NCI-H2196 treated with DMSO at 0.1 percent for 48 hours (cell line): Measurements from ENCODE around the gene EIF1.
"Not testable (repeated sequence)": the region's sequence is repeated elsewhere in the genome, so short reads cannot be mapped to it uniquely, and the experiment has no call there.

ENCODE experiments used
- DNase-seq: peaks from one replicate; lab custom pipeline; 2025; ENCODE audit not compliant: unreplicated experiment; lab: John Stamatoyannopoulos, UW

Gene EIF1

DNA sequence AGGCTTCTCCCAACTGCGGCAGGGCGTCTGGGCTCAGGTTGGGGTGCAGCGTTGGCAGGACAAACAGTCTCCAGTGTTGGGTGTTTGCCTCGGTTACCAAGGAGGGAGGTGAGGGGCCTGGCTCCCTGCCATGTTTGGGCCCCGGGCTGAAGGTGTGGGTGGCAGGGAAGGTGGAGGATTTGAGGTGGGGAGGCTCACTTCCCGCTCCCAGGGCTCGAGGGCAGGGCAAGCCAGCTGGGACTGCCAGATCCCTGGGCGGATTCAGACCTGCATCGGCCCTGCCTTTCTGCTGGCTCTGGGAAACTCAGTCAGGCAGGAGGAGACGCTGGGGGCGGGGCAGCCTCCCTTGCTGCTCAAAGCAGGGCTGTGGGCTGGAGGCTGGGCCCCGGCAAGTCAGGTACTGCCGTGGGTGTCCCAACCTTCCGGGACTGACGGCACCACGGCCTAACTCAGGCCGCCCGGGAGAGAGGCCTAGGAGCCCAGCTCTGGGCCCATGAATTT is 33.0 kb upstream of the EIF1 start:
- no peak for DNase-seq

DNA sequence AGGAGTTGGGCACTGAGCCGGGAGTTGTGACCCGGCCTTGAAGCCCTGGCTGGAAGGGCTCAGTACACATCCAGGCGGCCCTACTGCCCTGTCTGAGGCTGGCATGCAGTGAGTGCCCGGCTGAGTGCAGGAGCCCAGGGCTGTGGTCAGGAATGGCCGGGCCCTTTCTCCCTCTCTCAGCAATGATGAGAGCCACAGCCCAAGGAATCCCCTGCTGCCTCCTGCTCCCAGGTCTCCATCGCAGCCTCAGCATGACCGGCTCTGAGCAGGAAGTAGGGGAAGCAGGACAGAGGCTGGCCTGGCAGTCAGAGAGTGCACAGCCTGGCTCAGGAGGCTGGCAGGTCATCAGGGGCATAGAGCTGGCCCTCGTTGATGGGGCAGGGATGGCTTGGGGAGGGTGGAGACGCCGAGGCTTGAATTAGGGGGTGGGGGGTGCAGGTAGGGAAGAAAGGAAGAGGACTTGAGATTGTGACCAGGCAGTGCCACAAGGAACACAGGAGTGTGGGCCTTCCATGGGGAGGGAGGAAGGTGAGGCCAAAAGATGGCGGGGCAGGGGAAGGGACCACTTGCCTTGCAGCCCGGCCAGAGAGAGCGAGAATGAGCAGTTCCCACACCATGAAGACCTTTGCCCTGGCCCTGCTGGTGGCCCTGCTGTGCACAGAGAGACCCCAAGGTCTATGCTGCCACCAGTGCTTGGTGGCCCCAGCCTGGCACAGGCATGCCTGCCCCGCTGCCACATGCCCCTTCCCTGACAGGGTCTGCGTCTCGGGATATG is 32.2 kb upstream of the EIF1 start:
- no peak for DNase-seq

DNA sequence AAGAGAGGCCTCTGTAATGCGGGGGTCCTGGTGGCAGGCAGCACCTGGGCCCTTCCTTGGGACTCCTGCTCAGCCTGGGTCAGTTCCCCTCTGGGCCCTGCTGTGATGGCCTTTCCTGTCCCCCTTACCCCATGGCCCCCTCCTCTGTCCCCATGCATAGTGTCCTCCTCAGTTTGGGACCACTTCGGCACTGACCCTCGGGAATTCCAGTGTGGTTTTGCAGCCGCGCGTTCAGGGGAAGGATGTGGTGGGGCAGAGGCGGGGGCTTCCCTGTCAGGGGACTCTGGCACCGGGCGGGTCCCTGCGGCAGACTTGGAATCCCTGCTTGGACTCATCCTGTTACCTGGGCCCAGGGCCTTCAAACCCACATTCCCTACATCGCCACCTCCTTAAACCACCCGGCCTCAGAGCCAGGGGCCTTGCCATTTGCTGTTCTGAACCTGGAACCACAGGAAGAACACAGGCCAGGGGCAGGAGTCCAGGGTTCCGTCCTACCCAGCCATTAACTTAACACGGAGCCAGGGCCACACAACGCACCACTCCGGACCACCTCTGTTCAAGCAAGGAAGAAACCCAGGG is 31.4 kb upstream of the EIF1 start:
- no peak for DNase-seq

DNA sequence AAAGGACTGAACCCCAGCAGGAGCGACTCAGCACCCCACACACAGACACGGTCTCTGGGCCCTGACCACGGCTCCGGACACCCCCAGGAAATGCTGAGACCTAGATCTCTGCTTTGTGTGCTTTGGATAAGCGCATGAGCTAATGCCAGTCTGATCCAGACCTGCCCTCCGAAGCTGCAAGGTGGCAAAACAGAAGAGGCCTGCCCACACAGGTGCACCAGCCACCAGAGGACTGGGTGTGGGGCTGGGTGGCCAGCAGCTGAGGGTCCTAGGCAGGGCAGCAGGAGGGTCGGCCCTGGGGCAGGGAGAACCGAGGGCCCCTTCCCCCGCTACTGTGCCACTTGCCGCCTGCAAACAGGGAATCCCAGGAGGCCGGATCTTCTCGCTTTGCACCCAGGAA is 30.7 kb upstream of the EIF1 start:
- DNase-seq = no peak

DNA sequence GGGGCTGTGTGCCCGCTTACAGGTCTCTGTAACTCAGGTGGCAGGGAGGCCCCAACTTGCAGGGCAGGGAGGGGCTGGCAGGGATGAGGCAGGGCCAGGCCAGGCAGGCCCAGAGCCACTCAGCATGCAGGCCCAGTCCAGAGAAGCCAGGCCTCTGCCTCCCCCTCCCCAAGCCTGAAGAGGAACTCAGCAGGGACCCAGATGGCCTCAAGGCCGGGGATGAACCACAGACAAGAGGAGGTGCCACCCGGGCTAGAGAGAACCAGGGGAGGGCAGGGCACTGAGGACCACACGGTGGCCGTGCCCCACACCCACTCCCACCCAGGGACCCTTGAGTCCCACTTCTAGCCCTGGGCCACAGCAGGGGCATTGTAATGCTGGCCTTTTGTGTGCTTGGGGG is 29.8 kb upstream of the EIF1 start:
- DNase-seq = no peak

DNA sequence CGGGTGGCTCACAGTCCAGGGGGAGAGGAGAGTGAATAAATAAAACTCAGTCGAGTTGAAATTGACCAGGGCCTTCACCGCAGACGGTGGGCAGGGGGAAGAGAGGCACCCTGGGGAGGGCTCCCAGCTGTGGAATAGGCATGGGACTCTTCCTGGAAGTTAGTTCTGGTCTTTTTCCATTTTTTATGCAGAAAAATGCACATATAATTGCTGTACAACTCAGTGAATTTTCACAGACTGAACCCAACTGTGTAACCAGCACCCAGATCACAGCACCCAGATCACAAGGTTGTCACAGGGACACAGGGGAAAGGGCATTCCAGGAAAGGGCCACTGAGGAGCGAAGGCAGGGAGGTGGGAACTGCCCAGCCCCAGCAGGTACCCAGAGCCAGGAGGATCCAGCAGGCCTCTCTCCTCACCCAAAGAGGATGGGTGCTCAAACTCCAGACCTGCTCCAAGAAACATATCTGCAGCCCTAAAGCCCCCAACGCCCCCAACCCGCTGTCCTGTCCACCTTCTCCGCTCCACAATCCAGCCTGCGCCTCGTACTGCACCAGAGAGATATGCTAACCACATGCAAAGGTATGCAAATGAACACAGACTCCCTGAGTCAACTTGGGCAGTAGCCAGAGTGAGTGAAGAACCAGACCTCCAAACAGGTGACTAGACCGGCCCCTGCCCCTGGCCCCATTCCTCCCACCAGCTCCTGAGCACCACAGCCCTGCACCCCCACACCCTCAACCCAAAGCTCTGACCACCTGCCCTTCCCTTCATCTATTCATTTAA is 29.1 kb upstream of the EIF1 start:
- no peak for DNase-seq

DNA sequence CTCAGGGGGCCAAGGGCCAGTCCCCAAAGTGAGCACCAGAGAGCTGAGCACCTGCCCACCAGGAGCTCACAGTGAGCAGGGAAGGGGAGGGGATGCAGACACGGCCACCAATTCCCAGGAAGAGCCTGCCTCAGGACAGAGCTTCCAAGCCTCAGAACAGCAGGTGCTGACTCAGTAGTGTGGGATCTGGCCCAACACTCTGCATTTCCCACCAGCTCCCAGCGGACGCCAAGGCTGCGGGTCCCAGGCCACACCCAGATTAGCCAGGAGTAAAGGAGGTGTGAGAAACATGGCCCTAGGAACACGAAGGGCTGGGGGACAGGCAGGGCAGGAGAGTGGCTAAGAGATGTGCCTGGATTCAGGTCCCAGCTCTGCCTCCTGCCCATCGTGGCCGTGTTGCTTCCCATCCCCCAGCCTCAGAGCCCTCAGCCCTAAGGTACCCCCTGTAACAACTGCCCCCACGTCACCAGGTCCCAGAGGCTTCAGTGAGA is 28.4 kb upstream of the EIF1 start:
- no peak for DNase-seq

DNA sequence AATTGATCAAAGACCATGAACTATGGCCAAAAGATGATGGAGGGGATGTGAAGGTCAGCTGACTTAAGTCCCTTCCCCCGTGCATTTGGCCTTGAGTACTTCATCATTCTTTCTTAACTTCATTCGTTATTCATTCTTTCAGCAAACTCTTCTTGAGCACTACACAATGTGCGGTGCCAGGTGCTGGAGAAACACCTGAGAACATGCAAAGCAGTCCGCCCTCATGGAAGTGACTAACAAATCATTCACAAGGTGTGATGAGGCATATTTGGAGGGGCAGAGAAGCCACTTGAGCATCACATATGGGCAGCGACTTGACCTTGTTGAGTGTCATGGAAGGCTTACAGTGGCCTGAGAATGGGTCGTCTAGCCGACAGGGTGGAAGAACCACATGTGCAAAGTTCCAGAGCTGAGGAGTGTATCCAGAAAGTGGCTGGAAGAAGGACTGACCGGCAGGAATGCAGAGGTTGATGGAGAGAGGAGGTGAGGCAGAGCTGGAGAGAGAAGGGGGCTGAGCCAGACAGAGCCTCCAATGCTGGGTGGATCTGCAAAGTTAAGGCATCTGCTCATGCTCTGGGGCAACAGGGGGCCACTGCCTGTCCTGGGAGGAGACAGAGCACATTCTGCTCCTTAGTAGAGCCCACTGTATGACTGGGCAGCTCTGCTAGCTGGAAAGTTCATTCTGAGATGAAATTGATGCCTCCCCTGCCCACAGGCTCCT is 25.1 kb upstream of the EIF1 start:
- DNase-seq = no peak

DNA sequence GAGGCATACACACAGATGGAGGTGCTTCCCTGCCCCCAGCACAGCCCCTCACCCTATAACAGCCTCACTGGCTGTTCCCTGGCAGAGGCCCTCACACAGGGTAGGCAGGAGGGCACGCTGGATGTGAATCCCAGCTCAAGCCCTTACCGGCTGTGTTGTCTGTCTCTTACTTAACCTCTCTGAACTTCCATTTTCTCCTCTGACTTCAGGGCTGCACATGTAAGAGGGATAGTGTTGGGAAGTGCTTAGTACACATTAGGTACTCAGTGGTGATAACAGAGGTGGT is 24.6 kb upstream of the EIF1 start:
- no peak for DNase-seq

DNA sequence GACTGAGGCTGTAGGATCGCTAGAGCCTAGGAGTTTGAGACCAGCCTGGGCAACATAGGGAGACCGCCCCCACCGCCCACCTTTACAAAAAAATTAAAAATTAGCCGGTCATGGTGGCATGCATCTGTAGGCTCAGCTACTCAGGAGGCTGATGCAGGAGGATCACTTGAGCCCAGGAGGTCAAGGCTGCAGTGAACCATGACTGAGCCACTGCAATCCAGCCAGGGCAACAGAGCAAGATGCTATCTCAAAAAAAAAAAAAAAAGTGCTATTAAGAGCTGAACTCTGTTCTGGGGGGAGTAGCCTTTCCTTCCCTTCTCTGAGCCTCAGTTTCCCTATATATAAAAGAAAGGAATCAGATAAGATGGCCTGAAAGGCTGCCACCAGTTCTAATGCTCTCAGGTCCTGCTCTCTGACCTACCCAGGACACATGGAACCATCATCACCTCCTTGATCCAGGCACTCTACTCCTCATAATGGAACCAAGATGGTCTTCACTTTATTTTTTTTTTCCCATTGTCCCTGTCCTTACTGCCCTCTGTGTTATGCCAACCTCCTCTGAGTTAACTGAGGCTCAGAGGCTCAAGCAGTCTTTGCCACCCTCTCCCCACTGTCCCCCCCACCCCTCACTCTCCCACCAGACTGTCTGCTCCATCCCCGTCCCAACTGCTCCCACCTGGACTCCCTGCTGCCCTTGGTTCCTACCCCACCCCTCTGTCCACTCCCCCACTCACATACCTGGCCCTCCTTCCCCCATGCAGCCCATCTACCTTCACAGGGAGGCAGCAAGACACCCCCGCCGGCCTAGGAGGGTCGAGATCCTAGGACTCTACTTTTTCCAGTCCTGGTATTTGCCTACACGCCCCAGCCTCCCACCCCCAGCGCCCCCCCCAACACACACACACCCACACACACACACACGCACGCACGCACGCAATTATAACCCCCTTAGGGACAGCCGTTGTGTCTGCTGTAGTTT is 23.8 kb upstream of the EIF1 start:
- no peak for DNase-seq

DNA sequence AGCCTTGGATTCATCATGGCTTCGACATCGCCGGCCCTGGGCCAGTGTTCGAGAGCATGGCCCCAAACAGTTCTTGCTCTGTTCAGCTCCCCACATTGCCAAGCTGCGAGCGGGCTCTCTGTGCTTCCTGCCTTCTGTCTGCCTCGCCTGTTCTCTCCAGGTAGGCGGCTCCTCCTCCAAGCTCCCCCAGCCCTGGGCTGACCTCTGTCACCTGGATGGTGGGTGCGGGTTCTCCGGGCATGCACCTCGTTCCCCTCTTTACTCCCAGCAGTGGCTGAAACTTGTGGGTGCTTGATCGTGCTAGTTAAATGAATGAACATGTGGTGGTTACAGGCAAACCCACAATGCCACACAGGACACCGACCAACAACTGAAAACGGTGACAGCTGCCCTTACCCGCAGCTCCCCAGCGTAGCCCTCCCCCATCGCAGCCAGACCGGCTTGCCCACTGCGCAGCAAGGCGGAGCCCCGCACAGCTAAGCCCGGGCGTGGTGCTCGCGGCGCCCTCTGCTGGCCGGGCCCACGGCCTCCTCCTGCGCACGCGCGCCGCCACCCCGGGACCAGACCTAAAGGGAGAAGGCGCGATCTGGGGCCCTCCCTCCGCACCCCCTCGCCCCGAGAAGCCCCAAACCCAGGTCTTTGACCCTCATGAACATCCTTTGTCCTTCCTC is 23.0 kb upstream of the EIF1 start:
- peak; percentile 22 for DNase-seq

DNA sequence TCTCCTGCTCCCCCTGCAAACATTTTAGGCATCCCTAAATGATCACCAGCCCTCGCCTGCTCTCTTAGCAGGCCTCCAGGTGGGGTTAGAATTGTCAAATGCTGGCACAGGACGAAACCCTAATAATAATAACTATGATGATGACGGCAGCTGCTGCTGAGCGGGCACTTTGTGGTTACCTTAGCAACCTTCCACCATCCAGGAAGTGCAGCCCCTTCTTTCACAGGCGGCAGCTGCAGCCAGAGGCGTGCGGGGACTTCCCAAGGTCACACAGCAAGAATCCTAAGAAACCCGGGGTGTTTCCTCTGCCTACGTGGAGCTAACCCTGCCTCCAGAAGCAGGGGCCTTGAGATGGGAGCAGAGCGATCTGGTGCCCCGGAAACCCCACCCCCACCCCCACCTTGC is 22.4 kb upstream of the EIF1 start:
- DNase-seq = no peak

DNA sequence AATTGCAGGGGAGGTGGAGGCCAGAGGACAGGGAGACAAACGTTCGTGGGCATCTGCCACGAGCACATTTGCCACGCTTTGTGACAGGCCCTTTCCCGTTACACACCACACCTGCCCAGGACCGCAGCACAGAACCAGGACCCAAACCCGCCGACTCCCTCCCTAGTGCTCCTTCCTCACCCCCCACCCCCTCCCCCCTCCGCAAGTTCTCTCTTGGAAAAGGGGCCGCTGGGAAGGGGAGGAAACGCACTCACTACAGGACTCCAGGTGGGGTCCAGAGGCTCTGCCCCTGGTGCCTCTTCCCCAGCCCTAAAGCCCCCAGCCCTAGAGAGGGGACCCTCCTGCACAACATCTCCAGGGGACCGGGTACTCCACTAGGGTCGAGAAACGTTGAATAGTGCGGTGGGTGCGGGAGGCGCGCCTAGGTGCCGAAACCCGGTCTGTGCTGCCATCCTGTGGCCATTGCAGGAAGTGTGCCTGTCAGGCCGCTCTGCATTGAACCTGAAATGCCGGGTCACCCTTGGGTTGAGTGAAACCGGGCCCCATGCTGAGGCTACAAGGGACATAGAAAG is 21.9 kb upstream of the EIF1 start:
- DNase-seq = peak; percentile 25

DNA sequence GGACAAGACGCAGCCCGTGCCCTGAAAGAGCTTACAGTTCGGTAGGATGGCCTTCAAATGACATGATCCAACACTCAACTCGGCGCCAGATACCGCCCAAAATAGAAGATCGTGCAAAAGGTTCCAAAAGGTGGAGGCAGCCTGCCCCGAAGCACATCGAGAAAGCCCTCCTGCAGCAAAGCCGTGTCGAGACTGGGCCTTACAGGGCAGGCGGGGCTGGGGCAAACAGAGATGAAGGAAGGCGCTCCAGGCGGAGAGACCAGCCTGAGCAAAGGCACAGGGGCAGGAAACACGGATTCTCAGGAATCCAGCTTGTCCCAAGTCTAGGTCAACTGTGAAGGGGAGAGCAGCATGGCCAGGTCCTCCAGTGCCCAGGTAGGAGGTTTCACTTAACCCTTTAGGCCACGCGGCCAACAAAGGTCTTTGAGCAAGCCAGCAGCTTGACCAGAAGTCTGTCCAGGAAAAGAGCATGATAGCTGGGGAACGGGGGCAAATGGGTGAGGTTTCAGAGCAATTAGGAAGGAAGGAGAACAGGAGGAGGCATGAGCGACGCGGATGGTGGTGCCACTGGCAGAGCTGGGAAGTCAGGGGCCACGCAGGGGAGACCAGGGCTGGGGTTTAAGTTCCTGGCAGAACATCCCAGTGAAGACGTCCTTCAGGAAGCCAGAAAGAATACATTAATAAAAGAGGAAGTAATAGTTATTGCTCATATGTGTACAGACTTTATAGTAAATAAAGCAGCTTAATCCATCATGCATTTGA is 21.2 kb upstream of the EIF1 start:
- DNase-seq = no peak

DNA sequence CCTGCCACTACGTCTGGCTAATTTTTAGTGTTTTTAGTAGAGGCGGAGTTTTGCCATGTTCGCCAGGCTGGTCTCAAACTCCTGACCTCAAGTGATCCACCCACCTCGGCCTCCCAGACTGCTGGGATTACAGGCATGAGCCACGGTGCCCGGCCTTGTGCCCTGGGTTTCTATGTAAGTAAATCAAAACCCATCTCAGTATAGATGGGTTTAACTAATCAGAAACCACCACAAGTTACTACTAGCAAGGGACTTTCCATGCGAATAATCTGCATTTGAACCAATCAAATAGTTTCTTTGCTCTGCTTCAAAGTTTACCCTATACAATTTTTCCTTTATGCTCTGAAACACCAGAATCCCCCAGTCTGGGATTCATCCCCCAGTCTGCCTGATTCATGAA is 16.5 kb upstream of the EIF1 start:
- no peak for DNase-seq

DNA sequence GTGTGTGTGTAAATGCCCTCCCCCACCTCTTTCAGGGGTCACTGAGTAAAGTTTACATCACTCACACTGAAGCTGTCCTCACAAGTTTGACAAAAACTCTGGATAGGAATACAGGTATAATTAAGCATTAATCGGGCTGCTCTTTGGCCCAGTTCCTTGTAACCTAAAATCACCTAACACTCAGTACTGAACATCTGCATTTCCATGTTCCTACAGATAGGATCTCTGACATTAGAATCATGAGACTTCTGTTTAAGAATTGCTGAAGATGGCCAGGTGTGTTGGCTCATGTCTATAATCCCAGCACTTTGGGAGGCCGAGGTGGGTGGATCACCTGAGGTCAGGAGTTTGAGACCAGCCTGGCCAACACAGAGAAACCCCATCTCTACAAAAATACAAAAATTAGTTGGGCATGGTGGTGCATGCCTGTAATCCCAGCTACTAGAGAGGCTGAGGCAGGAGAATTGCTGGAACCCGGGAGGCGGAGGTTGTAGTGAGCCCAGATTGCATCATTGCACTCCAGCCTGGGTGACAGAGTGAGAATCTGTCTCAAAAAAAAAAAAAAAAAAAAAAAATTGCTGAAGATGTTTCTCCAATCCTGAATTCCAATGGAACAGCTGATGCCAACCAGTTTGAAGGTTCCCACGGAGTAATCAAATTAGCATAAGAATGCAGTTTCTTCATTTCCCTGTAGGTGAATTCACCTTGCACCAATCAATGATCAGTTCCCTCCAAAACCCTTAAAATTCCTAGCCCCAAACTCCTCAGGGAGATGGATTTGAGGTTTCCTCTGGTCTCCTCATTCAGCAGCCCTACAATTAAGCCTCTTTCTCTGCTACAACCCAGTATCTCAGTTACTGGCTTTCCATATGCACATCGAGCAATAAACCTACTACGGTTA is 13.3 kb upstream of the EIF1 start:
- not testable (repeated sequence) for DNase-seq

DNA sequence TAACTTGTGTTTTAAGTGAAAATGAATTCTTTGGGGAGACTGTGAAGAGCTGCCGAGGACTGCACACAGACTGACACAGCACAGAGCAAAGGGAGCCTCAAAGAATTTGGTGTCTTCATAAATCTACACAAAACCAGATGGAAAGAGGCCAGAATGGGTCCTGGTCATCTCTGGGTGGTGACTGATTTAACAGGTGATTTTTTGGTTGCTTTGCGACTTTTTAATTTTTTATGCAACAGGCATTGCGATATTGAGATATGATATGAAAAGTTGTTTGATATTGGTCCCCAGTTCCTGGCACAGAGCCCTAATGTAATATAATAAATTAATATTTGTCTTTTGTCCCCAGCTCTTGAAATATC is 12.6 kb upstream of the EIF1 start:
- DNase-seq = no peak

DNA sequence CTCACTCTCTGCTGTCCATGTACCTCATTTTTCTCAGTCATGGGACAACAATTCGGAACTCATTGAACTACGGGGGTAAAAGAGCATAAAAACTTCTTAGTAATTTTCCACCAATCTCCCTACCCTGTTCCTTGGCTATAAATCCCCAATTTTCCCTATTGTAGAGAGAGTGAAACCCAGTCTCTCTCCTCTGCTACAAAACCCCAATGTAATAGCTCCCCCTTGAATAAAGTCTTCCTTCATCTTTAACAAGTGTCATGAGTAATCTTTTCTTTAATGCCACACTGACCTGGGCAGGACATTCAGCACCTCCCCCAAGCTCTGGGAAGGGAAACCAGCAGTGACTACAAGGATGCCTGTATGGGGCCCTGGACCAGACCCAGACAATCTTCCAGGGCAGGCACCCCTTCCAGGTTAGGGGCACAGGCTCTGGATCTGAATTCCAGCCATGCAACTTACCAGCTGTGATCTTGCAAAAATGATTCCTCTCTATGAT is 10.2 kb upstream of the EIF1 start:
- DNase-seq = no peak
